HepG2 (cell line): ENCODE results near the gene FETUB. TPM values are rescaled to one million over a fixed set of nuclear protein-coding genes. Genes with fewer than 3 reads are reported as not detected.
A peak's percentile ranks its signal among the peaks of the same experiment; 100 is the strongest.

Source experiments
- ARNT ChIP-seq: fragments of 450-650 bp; IDR thresholded peaks from 2 replicates; pipeline ENCODE4 v1.6.1; 2017
- ETV6 ChIP-seq: sonication (generic); formaldehyde crosslinking; conservative IDR thresholded peaks from 2 replicates; pipeline ENCODE4 v1.4.0; 2020; ENCODE audit warnings: missing genetic modification reagents
- HNF1A ChIP-seq, 2 experiments: sonication (generic) in 1 of 2; formaldehyde crosslinking in 1 of 2; IDR thresholded peaks; 2 replicates each; pipeline versions ENCODE4 v1.4.0 to v1.6.1; 2016 to 2020; ENCODE audit warnings: borderline replicate concordance in 1 of 2, low read depth in 1 of 2, mild to moderate bottlenecking in 1 of 2, missing genetic modification reagents in 1 of 2
- IKZF1 ChIP-seq: fragments of 450-650 bp; IDR thresholded peaks from 2 replicates; pipeline ENCODE4 v1.7.1; 2016
- JUNB ChIP-seq: sonication (generic); formaldehyde crosslinking; IDR thresholded peaks from 2 replicates; pipeline ENCODE4 v1.8.0; 2022; ENCODE audit warnings: missing genetic modification reagents, mild to moderate bottlenecking, borderline replicate concordance
- MTA3 ChIP-seq: sonication (generic); formaldehyde crosslinking; IDR thresholded peaks from 2 replicates; pipeline ENCODE4 v1.4.0; 2020; ENCODE audit warnings: missing genetic modification reagents
- NCOA1 ChIP-seq: sonication (generic); formaldehyde crosslinking; IDR thresholded peaks from 2 replicates; pipeline ENCODE4 v1.9.0; 2021; ENCODE audit warnings: missing genetic modification reagents
- PAXIP1 ChIP-seq: sonication (generic); formaldehyde crosslinking; conservative IDR thresholded peaks from 2 replicates; pipeline ENCODE4 v1.4.0; 2020; ENCODE audit warnings: mild to moderate bottlenecking, missing genetic modification reagents, moderate library complexity
- RFXANK ChIP-seq: IDR thresholded peaks from 2 replicates; pipeline ENCODE4 v1.6.1; 2016
- ZC3H13 ChIP-seq: sonication (generic); formaldehyde crosslinking; IDR thresholded peaks from 2 replicates; pipeline ENCODE4 v1.8.1; 2023; ENCODE audit warnings: mild to moderate bottlenecking, missing genetic modification reagents, moderate library complexity
- ZNF280B ChIP-seq: sonication (generic); formaldehyde crosslinking; IDR thresholded peaks from 2 replicates; pipeline ENCODE4 v1.5.0; 2020; ENCODE audit warnings: missing genetic modification reagents, mild to moderate bottlenecking, borderline replicate concordance
- ZNF329 ChIP-seq: sonication (generic); formaldehyde crosslinking; IDR thresholded peaks from 2 replicates; pipeline ENCODE4 v1.9.0; 2021; ENCODE audit warnings: low read depth, mild to moderate bottlenecking, missing genetic modification reagents
- ZNF615 ChIP-seq: sonication (generic); formaldehyde crosslinking; IDR thresholded peaks from 2 replicates; pipeline ENCODE4 v1.5.0; 2020; ENCODE audit warnings: mild to moderate bottlenecking, missing genetic modification reagents, borderline replicate concordance
- polyA plus RNA-seq, 8 experiments: library from polyadenylated mRNA; depleted of rRNA in 3 of 8; stranded (reverse) in 7 of 8; unstranded in 1 of 8; fragments of >200 nt; fragmentation: Illumina TruSeq in 4 of 8; extraction: Trizol in 4 of 8; gene quantifications; 2 replicates each; pipeline versions ENCODE4 v1.2.1 to v1.2.3, GENCODE V29; 2011 to 2016; ENCODE audit warnings: low read depth in 4 of 8, missing spikeins in 1 of 8, mixed read lengths in 1 of 8; ENCODE audit not compliant: insufficient read depth in 1 of 8
- total RNA-seq, 5 experiments: library from RNA; depleted of rRNA; stranded (reverse); fragments of >200 nt; fragmentation: Illumina TruSeq; extraction: Trizol; gene quantifications; 2 replicates each; pipeline ENCODE4 v1.2.3, GENCODE V29; 2016; ENCODE audit warnings: low read depth in 1 of 5
- TF ChIP-seq, protein P1 (sequence below): sonication (generic); formaldehyde crosslinking; conservative IDR thresholded peaks from 2 replicates; pipeline ENCODE4 v1.8.1; 2023; ENCODE audit warnings: missing genetic modification reagents

FETUB gene
- total and polyA plus RNA-seq, 2 of the 13 experiments (the other 11 are each of a cell fraction or from before 2014, with no cell fraction given): 2.1 to 4.4 TPM

GRCh38 chr3:186614597-186615483 lies 25.4 kb upstream of the FETUB start (continued):
- TF ChIP-seq, protein P1, sequence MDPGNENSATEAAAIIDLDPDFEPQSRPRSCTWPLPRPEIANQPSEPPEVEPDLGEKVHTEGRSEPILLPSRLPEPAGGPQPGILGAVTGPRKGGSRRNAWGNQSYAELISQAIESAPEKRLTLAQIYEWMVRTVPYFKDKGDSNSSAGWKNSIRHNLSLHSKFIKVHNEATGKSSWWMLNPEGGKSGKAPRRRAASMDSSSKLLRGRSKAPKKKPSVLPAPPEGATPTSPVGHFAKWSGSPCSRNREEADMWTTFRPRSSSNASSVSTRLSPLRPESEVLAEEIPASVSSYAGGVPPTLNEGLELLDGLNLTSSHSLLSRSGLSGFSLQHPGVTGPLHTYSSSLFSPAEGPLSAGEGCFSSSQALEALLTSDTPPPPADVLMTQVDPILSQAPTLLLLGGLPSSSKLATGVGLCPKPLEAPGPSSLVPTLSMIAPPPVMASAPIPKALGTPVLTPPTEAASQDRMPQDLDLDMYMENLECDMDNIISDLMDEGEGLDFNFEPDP (CRISPR knock-in tag): no peak
- TF ChIP-seq IKZF1: no peak
- no peak for TF ChIP-seq HNF1A (IDR thresholded peaks at IDR 0.05; ENCODE audit: low read depth)
- peak; percentile 46; the same call in 1 of the 2 replicates for TF ChIP-seq HNF1A (CRISPR knock-in tag; IDR thresholded peaks at IDR 0.05; ENCODE audit: borderline replicate concordance)
- TF ChIP-seq PAXIP1: peak; percentile 39
- no peak for TF ChIP-seq NCOA1 (CRISPR knock-in tag)
- no peak for TF ChIP-seq ARNT
- TF ChIP-seq ETV6 (CRISPR knock-in tag): no peak
- no peak; the same call in 1 of the 2 replicates for TF ChIP-seq JUNB
- peak; percentile 23; the same call in 1 of the 2 replicates for TF ChIP-seq ZNF615 (CRISPR knock-in tag)
- no peak for TF ChIP-seq ZNF329 (CRISPR knock-in tag)
- peak; percentile 99 for TF ChIP-seq ZC3H13
- TF ChIP-seq MTA3 (CRISPR knock-in tag): no peak
- no peak for TF ChIP-seq ZNF280B (CRISPR knock-in tag)
- TF ChIP-seq RFXANK (CRISPR knock-in tag): no peak
